KOPT-K1 (cell line): ENCODE measurements around the gene C3orf62.

Source experiments
- H3K27ac ChIP-seq: fragments of 200-600 bp; sonication (generic); 2 replicates; pipeline ENCODE4 v1.5.1; 2016; ENCODE audit warnings: antibody characterized with exemption, mild to moderate bottlenecking, low read depth, low read length; ENCODE audit not compliant: poor library complexity, severe bottlenecking
- H3K36me3 ChIP-seq: fragments of 200-600 bp; sonication (generic); 2 replicates; pipeline ENCODE4 v1.5.1; 2017; ENCODE audit warnings: antibody characterized with exemption, mild to moderate bottlenecking, low read length, moderate library complexity; ENCODE audit not compliant: insufficient read depth
- H3K9me3 ChIP-seq: fragments of 200-600 bp; sonication (generic); 2 replicates; pipeline ENCODE4 v1.5.1; 2017; ENCODE audit warnings: antibody characterized with exemption, low read length, mild to moderate bottlenecking; ENCODE audit not compliant: insufficient read depth, poor library complexity, severe bottlenecking

The C3orf62 gene

GRCh38 chr3:49276475-49277382, at the start of gene C3orf62:
Gene C3orf62 (minus strand): TSS chr3:49277232. CDS start chr3:49276872, 360 bp downstream.
- Histone ChIP-seq H3K36me3 (peaks cover 69% of the 10 kb centered on the region), H3K27ac (no peak within 1 kb of the TSS), H3K9me3 (no peaks in the 10 kb centered on the region)

DNA sequence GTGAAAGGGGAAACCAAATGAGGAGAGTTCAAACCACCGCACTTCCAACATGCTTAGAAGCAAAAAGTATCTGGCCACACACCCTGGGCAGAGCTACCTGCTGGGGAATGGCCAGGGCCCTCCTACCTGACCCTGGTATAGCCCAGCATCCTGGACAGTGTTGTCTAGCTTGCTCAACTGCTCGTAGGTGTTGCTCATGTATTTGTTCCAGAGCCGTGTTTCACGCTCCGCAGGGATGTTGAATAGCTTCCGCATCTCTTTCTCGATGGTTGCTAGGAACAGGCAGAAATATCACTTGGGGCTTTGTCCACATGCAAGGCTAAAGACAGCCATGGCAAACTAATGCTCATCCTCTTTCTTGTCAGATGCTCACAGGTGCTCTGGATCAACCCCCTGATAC, 47.7 kb upstream of the C3orf62 start:
- H3K27ac ChIP-seq = no peak overlapping the region
- H3K9me3 ChIP-seq = no peaks in the 10 kb centered on the region
- H3K36me3 ChIP-seq = peaks cover 98% of the 10 kb centered on the region

DNA sequence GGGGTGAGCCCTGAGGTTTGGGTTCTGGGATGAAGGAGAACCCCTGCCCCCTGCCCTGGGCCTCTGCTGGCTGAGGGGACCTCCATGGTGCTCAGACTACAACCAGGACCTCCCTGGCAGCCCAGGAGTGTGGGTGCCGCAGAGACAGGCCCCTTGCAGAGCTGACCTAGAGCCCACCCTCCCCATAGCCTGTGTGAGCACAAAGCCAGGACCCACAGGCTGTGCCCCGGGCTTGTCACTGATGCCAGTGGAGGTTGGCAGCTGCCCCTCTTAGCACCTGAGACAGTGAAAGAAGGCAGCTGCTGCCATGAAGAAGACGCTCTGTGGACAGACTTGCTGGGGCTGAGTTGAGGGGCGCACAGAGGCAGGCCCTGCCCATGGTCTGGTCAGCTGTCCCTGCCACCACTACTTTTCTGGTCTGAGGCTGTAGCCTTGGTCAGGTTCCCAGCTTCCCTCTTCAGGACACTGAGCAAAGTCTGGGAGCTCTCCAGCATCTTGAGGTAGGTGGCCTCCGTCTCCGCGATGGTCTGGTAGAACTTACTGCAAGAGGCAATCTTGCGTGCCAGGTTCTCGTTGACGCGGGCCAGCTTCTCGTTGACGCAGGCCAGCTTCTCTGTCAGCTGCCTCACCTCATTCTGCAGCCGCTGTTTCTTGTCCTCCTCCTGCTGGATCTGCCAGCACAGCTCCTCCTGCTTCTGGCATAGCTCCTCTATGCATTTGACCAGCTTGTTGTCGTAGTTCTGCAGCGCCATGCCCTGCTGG, 39.8 kb upstream of the C3orf62 start:
- H3K9me3 ChIP-seq = no peaks in the 10 kb centered on the region
- no peak overlapping the region for H3K27ac ChIP-seq
- peaks cover 98% of the 10 kb centered on the region for H3K36me3 ChIP-seq

- H3K9me3 ChIP-seq = no peaks in the 10 kb centered on the region
- no peak overlapping the region for H3K27ac ChIP-seq
- H3K36me3 ChIP-seq = peaks cover 95% of the 10 kb centered on the region
These were observed 37.1 kb upstream of the C3orf62 start for GRCh38 chr3:49313896-49314688.

DNA sequence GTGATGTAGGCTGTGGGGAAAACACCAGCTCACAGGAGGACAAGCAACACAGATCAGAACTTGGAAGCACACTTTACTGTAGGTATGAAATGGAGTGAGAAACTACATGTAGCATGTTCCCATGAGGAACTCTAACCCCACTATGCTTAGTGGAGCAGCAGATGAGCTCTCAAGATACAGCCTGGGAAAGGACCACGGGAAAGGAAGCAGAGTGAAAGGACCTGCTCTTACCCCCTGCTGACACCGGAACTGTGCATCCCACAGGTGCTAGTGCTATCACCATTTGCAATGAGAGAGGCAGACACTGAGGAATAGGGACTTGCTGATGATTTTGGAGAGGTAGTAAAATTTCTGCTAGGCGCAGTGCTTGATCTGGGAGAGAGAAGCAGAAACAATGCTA, 34.3 kb upstream of the C3orf62 start:
- Histone ChIP-seq H3K27ac (no peak overlapping the region), H3K36me3 (peaks cover 94% of the 10 kb centered on the region), H3K9me3 (no peaks in the 10 kb centered on the region)

- Histone ChIP-seq H3K36me3 (peaks cover 94% of the 10 kb centered on the region), H3K9me3 (no peaks in the 10 kb centered on the region), H3K27ac (no peak overlapping the region)
These were observed 33.6 kb upstream of the C3orf62 start for GRCh38 chr3:49310677-49311076.

DNA sequence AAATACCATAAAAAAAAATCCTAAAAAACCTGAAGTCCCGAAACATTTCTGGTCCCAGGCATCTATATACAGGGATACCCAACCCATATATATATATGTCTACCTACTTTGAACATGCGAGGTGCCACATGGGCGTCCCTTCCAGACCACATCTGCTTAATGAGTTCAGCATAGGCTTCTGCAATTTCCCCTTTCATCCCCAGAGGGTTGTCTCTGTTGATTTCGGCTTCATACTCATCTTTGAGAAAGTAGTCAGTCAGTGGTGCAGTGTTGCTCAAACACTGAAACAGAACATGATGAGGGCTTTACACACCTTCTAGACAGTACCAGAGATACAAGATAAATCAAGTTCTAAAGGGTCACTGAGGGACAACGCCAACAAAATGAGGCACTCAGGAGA, 28.6 kb upstream of the C3orf62 start:
- Histone ChIP-seq H3K36me3 (peaks cover 94% of the 10 kb centered on the region), H3K9me3 (no peaks in the 10 kb centered on the region), H3K27ac (no peak overlapping the region)

- Histone ChIP-seq H3K36me3 (peaks cover 96% of the 10 kb centered on the region), H3K27ac (no peak overlapping the region), H3K9me3 (no peaks in the 10 kb centered on the region)
These were observed 25.6 kb upstream of the C3orf62 start for GRCh38 chr3:49302613-49303012.

DNA sequence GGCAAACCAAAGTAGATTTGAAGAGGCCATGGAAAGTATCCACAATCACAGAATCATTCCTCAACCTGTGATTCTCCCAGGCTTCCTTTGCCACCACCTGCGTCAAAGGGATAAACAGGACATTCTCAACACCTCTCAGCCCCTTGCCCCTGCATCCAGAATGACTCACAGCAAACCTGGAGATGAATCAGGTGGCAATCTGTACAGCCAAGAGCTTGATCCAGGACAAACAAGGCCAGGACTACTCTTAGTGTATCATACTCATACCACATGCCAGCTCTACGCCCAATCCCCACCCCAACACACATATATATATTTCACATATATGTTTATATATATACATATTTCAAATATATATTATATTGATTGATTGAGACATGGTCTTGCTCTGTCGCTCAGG, 23.6 kb upstream of the C3orf62 start:
- no peak overlapping the region for H3K27ac ChIP-seq
- H3K9me3 ChIP-seq = no peaks in the 10 kb centered on the region
- H3K36me3 ChIP-seq = peaks cover 92% of the 10 kb centered on the region

- H3K27ac ChIP-seq = no peak overlapping the region
- no peaks in the 10 kb centered on the region for H3K9me3 ChIP-seq
- peaks cover 92% of the 10 kb centered on the region for H3K36me3 ChIP-seq
These were observed 21.5 kb upstream of the C3orf62 start for GRCh38 chr3:49298511-49298910.

- Histone ChIP-seq H3K36me3 (peaks cover 92% of the 10 kb centered on the region), H3K9me3 (no peaks in the 10 kb centered on the region), H3K27ac (no peak overlapping the region)
These were observed 19.9 kb upstream of the C3orf62 start for GRCh38 chr3:49296781-49297411.

GRCh38 chr3:49295489-49296058, 18.5 kb upstream of the C3orf62 start:
- Histone ChIP-seq H3K36me3 (peaks cover 93% of the 10 kb centered on the region), H3K27ac (no peak overlapping the region)

GRCh38 chr3:49294343-49294742, 17.3 kb upstream of the C3orf62 start:
- H3K36me3 ChIP-seq = peaks cover 93% of the 10 kb centered on the region
- no peak overlapping the region for H3K27ac ChIP-seq
- no peaks in the 10 kb centered on the region for H3K9me3 ChIP-seq

More at GRCh38 chr3:49295489-49296058, 18.5 kb upstream of the C3orf62 start:
- H3K9me3 ChIP-seq = no peaks in the 10 kb centered on the region

DNA sequence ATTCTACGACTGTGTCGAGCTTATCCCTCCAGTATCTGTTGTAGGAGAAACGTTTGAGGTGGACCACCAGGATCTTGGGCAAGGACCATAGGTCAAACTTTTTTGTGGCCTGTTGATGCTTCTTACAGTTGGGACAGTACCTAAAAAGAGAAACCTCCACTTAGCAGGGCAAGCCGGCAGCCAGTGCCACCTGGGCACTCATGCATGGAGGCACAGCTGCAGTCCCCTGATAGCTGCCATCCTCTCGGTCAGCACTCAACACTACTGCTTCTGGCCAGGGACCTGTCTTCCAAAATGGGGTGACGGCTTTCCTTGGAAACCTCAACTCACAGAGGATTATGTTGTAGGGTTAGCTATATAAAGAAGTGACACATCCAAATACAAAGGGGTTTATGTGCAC, 7.0 kb upstream of the C3orf62 start:
- Histone ChIP-seq H3K9me3 (no peaks in the 10 kb centered on the region), H3K36me3 (peaks cover 96% of the 10 kb centered on the region), H3K27ac (no peak overlapping the region)
